Suprapubic skin (tissue), 4 donors: ENCODE results near the gene RTF2. TPM values are rescaled to one million over a fixed set of nuclear protein-coding genes. Genes with fewer than 3 reads are reported as not detected.

ENCODE experiments used
- DNase-seq, 2 donors: peaks; one replicate each; pipeline ENCODE4 v3.0.0-alpha.2; 2019; ENCODE audit warnings: low spot score in 2 of 2
- H3K27ac ChIP-seq: fragments of 200-600 bp; sonication (generic); one replicate; pipeline ENCODE4 v1.5.1; 2019
- H3K27me3 ChIP-seq: fragments of 200-600 bp; sonication (generic); one replicate; pipeline ENCODE4 v1.5.1; 2019
- H3K36me3 ChIP-seq: fragments of 200-600 bp; sonication (generic); one replicate; pipeline ENCODE4 v1.5.1; 2019
- H3K4me1 ChIP-seq: fragments of 200-600 bp; sonication (generic); one replicate; pipeline ENCODE4 v1.5.1; 2019
- H3K4me3 ChIP-seq: fragments of 200-600 bp; sonication (generic); one replicate; pipeline ENCODE4 v1.5.1; 2019; ENCODE audit warnings: mild to moderate bottlenecking
- H3K9me3 ChIP-seq: fragments of 200-600 bp; sonication (generic); one replicate; pipeline ENCODE4 v1.5.1; 2019
- EP300 ChIP-seq: sonication (generic); formaldehyde crosslinking; IDR thresholded peaks from one replicate; pipeline ENCODE4 v1.6.1; 2017; ENCODE audit warnings: antibody characterized with exemption
- POLR2A ChIP-seq, 2 donors: fragments of 450-650 bp; IDR thresholded peaks; one replicate each; pipeline ENCODE4 v1.6.1; 2017; ENCODE audit warnings: antibody characterized with exemption in 2 of 2, mild to moderate bottlenecking in 2 of 2, moderate library complexity in 2 of 2
- POLR2AphosphoS5 ChIP-seq, 3 donors: sonication (generic); formaldehyde crosslinking; IDR thresholded peaks; one replicate each; pipeline ENCODE4 v1.6.1; 2017; ENCODE audit warnings: antibody characterized with exemption in 3 of 3
- WGBS: methylation state at CpG from one replicate; pipeline ENCODE4 v1.1.5; 2018; 5-methylcytosine and 5-hydroxymethylcytosine counted together
- total RNA-seq, 4 donors: library from RNA; depleted of rRNA; stranded (reverse); fragments of >200 nt; gene quantifications; one replicate each; pipeline ENCODE4 v1.1.0, GENCODE V29; 2016
- TF ChIP-seq, protein P1 (sequence below), 2 donors: fragments of 200-600 bp in 1 of 2; fragments of 450-650 bp in 1 of 2; sonication (generic) in 1 of 2; IDR thresholded peaks; one replicate each; pipeline ENCODE4 v1.5.1; 2016 to 2019; ENCODE audit warnings: antibody characterized with exemption in 2 of 2, mild to moderate bottlenecking in 1 of 2, moderate library complexity in 1 of 2

Gene RTF2
- total RNA-seq, 4 donors from 2014 or later, result 42.9 to 57.0 (median 47.0) TPM

DNA sequence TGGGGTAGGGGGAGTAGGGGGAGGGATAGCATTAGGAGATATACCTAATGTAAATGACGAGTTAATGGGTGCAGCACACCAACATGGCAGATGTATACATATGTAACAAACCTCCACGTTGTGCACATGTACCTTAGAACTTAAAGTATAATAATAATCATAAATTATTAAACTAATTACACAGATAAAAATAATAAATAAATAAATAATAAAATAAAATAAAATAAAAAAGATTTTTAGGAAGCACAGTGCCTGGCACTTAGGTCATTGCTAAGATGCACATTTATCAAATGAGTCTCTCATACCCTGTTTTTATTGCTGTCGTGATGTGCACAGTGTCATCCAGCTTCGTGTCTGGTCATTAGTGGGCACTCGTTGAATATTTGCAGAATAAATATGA lies 19.0 kb upstream of the RTF2 start:
- Histone ChIP-seq H3K36me3 (no peaks in the 10 kb centered on the region), H3K4me1 (no peaks in the 10 kb centered on the region), H3K27me3 (no peaks in the 10 kb centered on the region), H3K27ac (no peak overlapping the region), H3K4me3 (no peak overlapping the region), H3K9me3 (no peaks in the 10 kb centered on the region)
- 94% methylated on average over 5 of the region's 5 CpGs for WGBS
- no peak for DNase-seq
- TF ChIP-seq POLR2AphosphoS5 (IDR thresholded peaks at IDR 0.05) (no peak), EP300 (no peak), POLR2A (IDR thresholded peaks at IDR 0.05) (no peak)
- TF ChIP-seq, protein P1, sequence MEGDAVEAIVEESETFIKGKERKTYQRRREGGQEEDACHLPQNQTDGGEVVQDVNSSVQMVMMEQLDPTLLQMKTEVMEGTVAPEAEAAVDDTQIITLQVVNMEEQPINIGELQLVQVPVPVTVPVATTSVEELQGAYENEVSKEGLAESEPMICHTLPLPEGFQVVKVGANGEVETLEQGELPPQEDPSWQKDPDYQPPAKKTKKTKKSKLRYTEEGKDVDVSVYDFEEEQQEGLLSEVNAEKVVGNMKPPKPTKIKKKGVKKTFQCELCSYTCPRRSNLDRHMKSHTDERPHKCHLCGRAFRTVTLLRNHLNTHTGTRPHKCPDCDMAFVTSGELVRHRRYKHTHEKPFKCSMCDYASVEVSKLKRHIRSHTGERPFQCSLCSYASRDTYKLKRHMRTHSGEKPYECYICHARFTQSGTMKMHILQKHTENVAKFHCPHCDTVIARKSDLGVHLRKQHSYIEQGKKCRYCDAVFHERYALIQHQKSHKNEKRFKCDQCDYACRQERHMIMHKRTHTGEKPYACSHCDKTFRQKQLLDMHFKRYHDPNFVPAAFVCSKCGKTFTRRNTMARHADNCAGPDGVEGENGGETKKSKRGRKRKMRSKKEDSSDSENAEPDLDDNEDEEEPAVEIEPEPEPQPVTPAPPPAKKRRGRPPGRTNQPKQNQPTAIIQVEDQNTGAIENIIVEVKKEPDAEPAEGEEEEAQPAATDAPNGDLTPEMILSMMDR (IDR thresholded peaks at IDR 0.05), result no peak

DNA sequence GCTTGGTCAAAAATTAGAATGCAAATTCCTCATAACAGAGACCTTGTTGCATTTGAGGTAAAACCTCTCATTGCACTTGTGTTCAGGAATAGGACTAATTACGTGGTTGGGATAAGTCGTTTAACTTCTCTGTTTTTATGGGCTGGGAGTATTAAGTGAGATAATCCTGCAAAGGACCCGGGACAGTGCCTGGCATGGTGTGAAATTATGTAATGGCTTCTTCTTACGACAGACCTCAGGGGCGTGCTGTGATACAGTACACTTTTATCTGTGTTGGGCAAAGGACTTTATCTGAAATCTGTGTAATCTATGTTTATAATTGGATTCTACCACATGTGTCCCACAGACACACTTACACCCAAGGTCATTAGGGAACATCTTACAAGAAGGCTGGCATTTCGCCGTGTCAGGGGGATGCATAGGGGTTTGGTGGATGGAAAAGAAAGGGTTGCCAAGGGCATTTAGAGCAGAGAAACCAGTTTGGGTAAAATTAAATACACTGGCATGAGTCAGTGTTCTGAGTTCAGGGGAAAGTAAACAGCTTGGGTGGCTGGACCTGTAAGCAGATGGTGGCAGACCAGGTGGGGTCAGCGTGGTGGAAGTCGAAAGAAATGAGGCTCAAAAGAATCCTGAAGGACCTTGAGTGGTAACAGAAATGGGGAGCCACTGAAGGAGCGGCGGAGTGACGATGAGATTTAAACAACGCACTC lies 17.2 kb upstream of the RTF2 start:
- DNase-seq, result no peak
- Histone ChIP-seq H3K9me3 (no peaks in the 10 kb centered on the region), H3K4me1 (no peaks in the 10 kb centered on the region), H3K4me3 (no peak overlapping the region), H3K36me3 (no peaks in the 10 kb centered on the region), H3K27ac (no peak overlapping the region), H3K27me3 (no peaks in the 10 kb centered on the region)
- TF ChIP-seq, protein P1 (IDR thresholded peaks at IDR 0.05), result no peak
- no peak for TF ChIP-seq POLR2A (IDR thresholded peaks at IDR 0.05)
- no peak for TF ChIP-seq POLR2AphosphoS5 (IDR thresholded peaks at IDR 0.05)
- no peak for TF ChIP-seq EP300
- 77% methylated on average over 13 of the region's 13 CpGs for WGBS

DNA sequence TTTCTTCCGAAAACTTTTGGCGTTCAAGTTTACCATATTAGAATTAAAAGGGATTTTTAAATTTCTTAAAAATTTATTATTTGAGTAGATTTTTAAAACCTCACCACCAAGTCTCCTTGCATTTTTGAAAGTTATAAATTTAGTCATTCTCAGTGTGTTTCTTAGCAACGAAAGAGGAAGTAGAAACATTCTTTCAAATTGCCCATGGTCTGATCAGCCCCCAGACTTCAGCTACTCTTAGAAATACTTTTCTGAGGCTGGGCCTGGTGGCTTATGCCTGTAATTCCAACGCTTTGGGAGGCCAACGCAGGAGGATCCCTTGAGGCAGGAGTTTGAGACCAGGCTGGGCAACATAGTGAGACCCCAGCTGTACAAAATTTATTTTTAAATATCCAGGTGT lies 15.1 kb upstream of the RTF2 start:
- TF ChIP-seq, protein P1 (IDR thresholded peaks at IDR 0.05), result no peak
- no peak for TF ChIP-seq POLR2A (IDR thresholded peaks at IDR 0.05)
- no peak for TF ChIP-seq EP300
- TF ChIP-seq POLR2AphosphoS5 (IDR thresholded peaks at IDR 0.05), result no peak
- peak in 1 of 2 donors; percentile 31 for DNase-seq
- H3K36me3 ChIP-seq, result no peaks in the 10 kb centered on the region
- no peaks in the 10 kb centered on the region for H3K9me3 ChIP-seq
- no peaks in the 10 kb centered on the region for H3K4me1 ChIP-seq
- H3K27me3 ChIP-seq, result no peaks in the 10 kb centered on the region
- 78% methylated on average over 5 of the region's 5 CpGs for WGBS
- H3K4me3 ChIP-seq, result no peak overlapping the region
- H3K27ac ChIP-seq, result no peak overlapping the region

DNA sequence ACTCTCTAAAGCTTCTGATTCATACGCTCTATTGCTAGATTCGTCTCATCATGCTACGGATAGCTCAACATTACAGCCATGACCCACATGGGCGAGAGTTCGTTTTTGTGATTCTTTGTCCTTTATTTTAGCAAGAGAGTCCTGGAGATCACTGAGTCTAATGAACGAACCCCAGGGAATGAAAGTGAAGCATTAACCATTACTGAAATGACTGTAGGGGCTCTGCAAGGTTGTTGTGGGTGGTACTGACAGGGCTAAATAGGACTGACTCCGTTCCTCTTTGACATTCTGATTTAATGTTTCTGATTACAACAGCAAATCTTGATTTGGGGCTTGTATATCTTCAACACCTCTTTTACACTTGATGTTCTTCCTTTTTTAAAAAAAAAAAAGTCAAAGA lies 13.7 kb upstream of the RTF2 start:
- H3K36me3 ChIP-seq, result no peaks in the 10 kb centered on the region
- no peak overlapping the region for H3K4me3 ChIP-seq
- no peak for DNase-seq
- no peaks in the 10 kb centered on the region for H3K27me3 ChIP-seq
- TF ChIP-seq POLR2A (IDR thresholded peaks at IDR 0.05) (no peak), EP300 (no peak)
- H3K27ac ChIP-seq, result no peak overlapping the region
- 81% methylated on average over 7 of the region's 7 CpGs for WGBS
- no peaks in the 10 kb centered on the region for H3K9me3 ChIP-seq
- H3K4me1 ChIP-seq, result no peaks in the 10 kb centered on the region

DNA sequence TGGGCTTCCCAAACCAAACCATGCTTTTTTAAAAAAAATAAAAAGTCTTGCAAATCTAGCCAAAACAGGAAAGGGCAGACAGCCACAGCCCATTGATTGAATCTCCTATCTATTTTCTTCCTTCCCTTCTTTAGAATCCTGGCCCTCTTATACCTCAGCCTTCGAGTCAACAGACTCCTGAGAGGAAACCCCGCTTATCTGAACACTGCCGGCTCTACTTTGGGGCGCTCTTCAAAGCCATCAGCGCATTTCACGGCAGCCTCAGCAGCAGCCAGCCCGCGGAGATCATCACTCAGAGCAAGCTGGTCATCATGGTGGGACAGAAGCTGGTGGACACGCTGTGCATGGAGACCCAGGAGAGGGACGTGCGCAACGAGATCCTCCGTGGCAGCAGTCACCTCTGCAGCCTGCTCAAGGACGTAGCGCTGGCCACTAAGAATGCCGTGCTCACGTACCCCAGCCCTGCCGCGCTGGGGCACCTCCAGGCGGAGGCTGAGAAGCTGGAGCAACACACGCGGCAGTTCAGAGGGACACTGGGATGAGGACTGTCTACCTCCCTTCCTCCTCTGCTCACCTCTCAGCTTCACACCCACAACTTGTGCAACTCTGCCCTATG lies 10.1 kb upstream of the RTF2 start:
- Histone ChIP-seq H3K4me3 (no peak overlapping the region), H3K27ac (no peak overlapping the region), H3K4me1 (no peaks in the 10 kb centered on the region), H3K27me3 (no peaks in the 10 kb centered on the region), H3K9me3 (no peaks in the 10 kb centered on the region), H3K36me3 (no peaks in the 10 kb centered on the region)
- 79% methylated on average over 22 of the region's 22 CpGs for WGBS
- no peak for TF ChIP-seq POLR2A (IDR thresholded peaks at IDR 0.05)
- no peak for TF ChIP-seq EP300
- DNase-seq, result no peak

DNA sequence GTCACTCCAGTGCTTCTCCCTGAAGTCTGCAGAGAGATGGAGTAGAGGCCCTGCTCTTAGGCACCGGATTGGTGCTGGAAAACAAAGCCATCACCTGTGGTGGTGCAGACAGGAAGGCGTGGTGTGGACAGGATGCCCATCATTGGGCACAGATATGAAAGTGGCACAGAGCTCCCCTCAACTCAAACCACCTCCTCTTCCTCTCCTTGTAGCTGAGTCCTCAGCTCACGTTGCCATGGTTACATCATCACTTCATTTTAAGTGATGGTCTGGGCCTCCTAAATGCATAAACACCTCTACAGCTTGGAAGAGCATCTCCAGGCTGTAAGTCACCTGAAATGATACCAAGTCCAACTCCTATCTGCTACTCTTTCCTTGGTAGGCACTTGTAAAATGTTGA lies 8.0 kb upstream of the RTF2 start:
- WGBS, result 90% methylated on average over 2 of the region's 3 CpGs

More for the DNA sequence above, 8.0 kb upstream of the RTF2 start:
- no peaks in the 10 kb centered on the region for H3K9me3 ChIP-seq
- H3K27me3 ChIP-seq, result no peaks in the 10 kb centered on the region
- no peak overlapping the region for H3K27ac ChIP-seq
- H3K36me3 ChIP-seq, result no peaks in the 10 kb centered on the region
- no peak overlapping the region for H3K4me3 ChIP-seq
- TF ChIP-seq POLR2A (IDR thresholded peaks at IDR 0.05) (no peak), POLR2AphosphoS5 (IDR thresholded peaks at IDR 0.05) (no peak), EP300 (no peak)
- TF ChIP-seq, protein P1 (IDR thresholded peaks at IDR 0.05), result no peak
- H3K4me1 ChIP-seq, result no peaks in the 10 kb centered on the region
- DNase-seq, result no peak
